ENCODE results near the gene RND2. TPM values are rescaled to one million over a fixed set of nuclear protein-coding genes. Genes with fewer than 3 reads are reported as not detected.

The RND2 gene
- total and polyA plus RNA-seq, 2 of the 4 experiments (the other 2 are of a cell fraction): 1.1 to 1.9 TPM

DNA sequence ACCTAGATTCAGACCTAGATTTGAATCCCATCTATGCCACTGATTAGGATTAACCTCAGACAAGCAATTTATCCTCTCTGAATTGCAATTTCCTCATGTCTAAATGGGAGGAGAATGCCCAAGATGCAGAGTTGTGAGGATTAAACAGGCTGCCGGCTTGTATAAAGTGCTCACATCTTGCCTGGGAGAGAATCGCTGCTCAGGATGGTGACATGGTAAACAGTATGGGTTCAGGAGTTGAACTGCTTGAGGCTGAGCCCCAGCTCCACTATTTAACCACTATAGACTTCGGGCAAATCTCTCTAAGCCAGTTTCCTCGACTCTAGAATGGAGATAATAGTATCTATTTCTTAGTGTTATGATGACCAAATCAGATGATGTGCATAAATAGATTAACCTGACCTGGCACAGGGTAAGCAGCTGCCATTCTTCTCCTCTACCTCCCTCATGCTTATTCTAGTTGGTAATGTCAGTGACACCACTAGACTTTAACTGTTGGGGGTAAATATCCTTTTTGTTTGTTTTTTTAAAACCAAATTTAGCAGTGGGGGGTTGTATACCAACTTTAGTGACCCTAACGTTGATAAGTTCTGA, 27.5 kb upstream of the RND2 start (continued):
- no peak for TF ChIP-seq ELK1 (IDR thresholded peaks at IDR 0.05; ENCODE audit: borderline replicate concordance, low read depth, low read length)

Measured in IMR-90 (cell line).